Fibroblast of villous mesenchyme (primary cell): ENCODE results near the gene EDAR. TPM values are rescaled to one million over a fixed set of nuclear protein-coding genes. Genes with fewer than 3 reads are reported as not detected.
A peak's percentile ranks its signal among the peaks of the same experiment; 100 is the strongest.

Source experiments
- DNase-seq: peaks from one replicate; pipeline ENCODE4 v3.0.0-alpha.2; 2010; ENCODE audit warnings: low read depth
- H3K4me3 ChIP-seq: 2 replicates; pipeline ENCODE4 v1.5.1; 2011; ENCODE audit warnings: low read depth, mild to moderate bottlenecking, low read length
- CTCF ChIP-seq: IDR thresholded peaks from 2 replicates; pipeline ENCODE4 v1.5.1; 2012; ENCODE audit warnings: low read depth, mild to moderate bottlenecking, low read length; ENCODE audit not compliant: insufficient read depth
- total RNA-seq: library from RNA; depleted of rRNA; stranded (reverse); fragments of >200 nt; gene quantifications from 2 replicates; pipeline ENCODE4 v1.2.3, GENCODE V29; 2012

The EDAR gene
- total RNA-seq, 1 donor: not detected

DNA sequence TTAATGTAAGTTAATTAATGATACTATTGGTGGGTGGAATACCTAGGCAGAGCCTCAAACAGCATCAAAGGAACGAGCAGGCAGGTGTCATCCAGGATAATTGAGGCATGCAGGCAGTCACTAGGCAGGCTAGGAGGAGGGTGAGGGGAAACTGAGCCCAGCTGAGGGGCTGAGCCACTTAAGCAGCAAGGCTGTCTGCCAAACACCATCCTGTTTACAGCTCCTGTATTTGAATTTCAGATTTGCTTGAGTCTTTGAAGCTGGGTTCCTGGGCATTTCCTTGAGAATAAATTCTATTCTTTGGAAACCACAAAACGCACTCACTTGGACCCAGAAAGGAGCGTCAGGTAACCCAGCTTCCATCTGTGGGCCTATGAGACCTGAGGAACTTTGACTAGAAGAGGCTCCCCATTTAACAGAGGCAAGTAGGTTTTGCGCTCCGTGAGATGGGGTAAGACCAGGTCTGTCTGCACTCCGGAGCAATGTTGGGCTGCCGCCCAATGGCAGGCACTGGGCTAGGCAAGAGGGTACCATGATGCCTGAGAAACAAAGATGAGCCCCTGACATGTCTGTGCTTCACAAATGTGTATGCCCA is 2.0 kb downstream of the EDAR start:
- DNase-seq: no peak
- no peak for TF ChIP-seq CTCF

GRCh38 chr2:108983610-108984009 is 5.4 kb downstream of the EDAR start:
- no peak overlapping the region for H3K4me3 ChIP-seq

More for the DNA sequence above, 2.0 kb downstream of the EDAR start:
- no peak overlapping the region for H3K4me3 ChIP-seq

GRCh38 chr2:108983061-108983460 is 6.0 kb downstream of the EDAR start:
- H3K4me3 ChIP-seq: no peak overlapping the region
- no peak for DNase-seq
- TF ChIP-seq CTCF: no peak

More at GRCh38 chr2:108983610-108984009, 5.4 kb downstream of the EDAR start:
- no peak for TF ChIP-seq CTCF
- DNase-seq: no peak

DNA sequence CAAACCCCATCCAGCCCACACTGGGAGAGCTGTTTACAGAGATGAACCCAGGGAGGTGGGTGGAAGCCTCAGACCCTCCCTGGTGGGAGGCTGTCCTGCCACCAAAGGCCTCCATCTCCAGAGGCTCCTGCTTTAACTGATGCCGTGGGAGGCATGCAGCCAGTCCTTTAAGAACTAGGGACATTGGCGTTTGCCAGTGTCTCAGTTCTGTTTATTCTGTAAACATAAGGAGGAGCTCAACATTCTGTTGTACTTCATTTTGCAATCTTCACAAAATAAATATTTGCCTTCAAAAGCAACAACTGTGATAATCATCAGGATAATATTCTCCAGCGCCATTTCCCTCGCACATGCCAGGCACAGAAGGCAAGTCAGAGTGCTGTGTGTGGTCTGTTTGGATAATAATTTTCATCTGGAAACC is 6.8 kb downstream of the EDAR start:
- peak; percentile 29 for DNase-seq
- no peak overlapping the region for H3K4me3 ChIP-seq
- no peak for TF ChIP-seq CTCF

DNA sequence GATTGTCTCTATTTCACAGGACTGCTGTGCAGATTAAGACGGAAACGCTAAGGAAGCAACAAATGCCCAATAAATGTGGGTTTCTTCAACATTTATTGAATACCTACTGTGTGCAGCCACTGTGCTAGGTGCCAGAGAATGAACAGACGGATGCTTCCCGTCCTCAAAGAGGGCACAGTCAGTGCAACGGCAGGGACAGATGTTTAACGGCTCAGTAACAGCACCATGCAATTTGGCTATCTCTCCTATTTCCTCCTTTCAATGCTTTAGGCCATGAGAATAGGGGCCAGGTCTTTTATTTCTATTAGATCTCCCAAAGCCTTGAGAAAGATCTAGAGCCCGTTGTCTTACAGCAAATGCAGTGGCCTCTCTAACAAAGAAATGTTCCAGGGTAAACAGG is 7.2 kb downstream of the EDAR start:
- TF ChIP-seq CTCF: no peak
- no peak for DNase-seq
- H3K4me3 ChIP-seq: no peak overlapping the region

DNA sequence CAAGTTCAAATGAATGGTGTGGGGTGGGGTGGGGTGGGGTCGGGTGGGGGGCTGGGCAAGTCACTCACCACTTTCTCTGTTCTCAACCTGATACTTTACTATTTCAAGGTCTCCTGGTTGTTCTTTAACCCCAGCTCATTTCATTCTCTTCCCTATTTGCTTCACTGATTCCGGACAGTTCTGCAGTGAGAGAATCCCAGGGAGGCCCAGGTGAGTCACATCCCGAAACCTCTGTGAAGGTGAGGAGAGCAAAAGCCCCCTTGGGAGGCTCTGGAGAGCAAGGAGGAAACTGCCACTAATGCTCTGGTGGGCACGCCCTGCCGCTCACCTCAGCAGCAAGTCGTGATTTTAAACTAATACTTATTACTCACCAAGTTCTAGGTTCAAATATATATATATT is 8.9 kb downstream of the EDAR start:
- no peak for DNase-seq
- TF ChIP-seq CTCF: no peak

DNA sequence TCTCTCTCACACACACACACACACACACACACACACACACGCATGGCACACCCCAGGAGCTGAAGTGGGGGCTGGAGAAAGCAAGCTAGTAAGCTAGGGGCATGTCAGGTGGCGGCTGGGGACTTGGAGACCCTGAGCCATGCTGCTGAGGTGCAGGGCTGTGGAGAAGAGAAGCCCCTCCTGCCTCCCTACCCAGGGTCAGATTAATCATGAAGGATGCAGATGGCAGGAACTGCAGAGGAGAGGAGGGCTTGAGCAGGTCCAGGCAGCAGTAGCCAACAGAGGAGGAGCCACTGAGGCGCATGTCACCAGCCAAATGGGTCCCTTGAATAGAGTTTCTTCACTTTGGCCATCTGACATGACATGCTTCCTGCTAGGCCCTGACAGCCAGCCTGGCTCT is 9.6 kb downstream of the EDAR start:
- no peak for DNase-seq
- TF ChIP-seq CTCF: no peak
- H3K4me3 ChIP-seq: no peak overlapping the region

More for the DNA sequence above, 8.9 kb downstream of the EDAR start:
- no peak overlapping the region for H3K4me3 ChIP-seq
